Measurements from ENCODE around the gene CHRNA7. TPM values are rescaled to one million over a fixed set of nuclear protein-coding genes. Genes with fewer than 3 reads are reported as not detected.

Gene CHRNA7
- total RNA-seq, 6 experiments from 2014 or later, result 0.35 to 0.39 TPM; not detected in 4

GRCh38 chr15:32053719-32054118, 23.4 kb downstream of the CHRNA7 start:
- TF ChIP-seq CTCF (IDR thresholded peaks at IDR 0.05) (no peak), POLR2A (IDR thresholded peaks at IDR 0.05) (no peak)
- DNase-seq (no peak), ATAC-seq (no peak)
- Histone ChIP-seq H3K36me3 (no peaks in the 10 kb centered on the region), H3K4me1 (no peaks in the 10 kb centered on the region), H3K4me3 (no peak overlapping the region), H3K27me3 (no peaks in the 10 kb centered on the region), H3K9me3 (no peaks in the 10 kb centered on the region), H3K27ac (no peak overlapping the region)
- intact Hi-C loops (cut with DNase I), result no loop called here
- 26% methylated on average over 5 of the region's 5 CpGs for WGBS (ENCODE audit: insufficient coverage, low coverage, low lambda C conversion rate, missing lambda C conversion rate)

- ATAC-seq, result no peak
Measured at GRCh38 chr15:32057876-32058425, 27.6 kb downstream of the CHRNA7 start.

GRCh38 chr15:32060706-32061105, 30.4 kb downstream of the CHRNA7 start:
- WGBS (ENCODE audit: insufficient coverage, low coverage, low lambda C conversion rate, missing lambda C conversion rate), result 61% methylated on average over 4 of the region's 7 CpGs
- TF ChIP-seq CTCF (IDR thresholded peaks at IDR 0.05) (no peak), POLR2A (IDR thresholded peaks at IDR 0.05) (no peak)
- DNase-seq (no peak), ATAC-seq (no peak)
- no peaks in the 10 kb centered on the region for H3K9me3 ChIP-seq
- H3K4me1 ChIP-seq, result no peaks in the 10 kb centered on the region
- no peaks in the 10 kb centered on the region for H3K36me3 ChIP-seq
- no peak overlapping the region for H3K4me3 ChIP-seq
- H3K27ac ChIP-seq, result no peak overlapping the region
- intact Hi-C loops (cut with DNase I), result no loop called here
- H3K27me3 ChIP-seq, result no peaks in the 10 kb centered on the region

More at GRCh38 chr15:32057876-32058425, 27.6 kb downstream of the CHRNA7 start:
- Histone ChIP-seq H3K4me1 (no peaks in the 10 kb centered on the region), H3K9me3 (no peaks in the 10 kb centered on the region), H3K36me3 (no peaks in the 10 kb centered on the region), H3K27me3 (no peaks in the 10 kb centered on the region), H3K4me3 (no peak overlapping the region), H3K27ac (no peak overlapping the region)
- intact Hi-C loops (cut with DNase I), result no loop called here
- DNase-seq, result no peak
- TF ChIP-seq POLR2A (IDR thresholded peaks at IDR 0.05) (no peak), CTCF (IDR thresholded peaks at IDR 0.05) (no peak)
- WGBS (ENCODE audit: insufficient coverage, low coverage, low lambda C conversion rate, missing lambda C conversion rate), result 48% methylated on average over 4 of the region's 4 CpGs

- intact Hi-C loops (cut with DNase I), result no loop called here
- H3K4me1 ChIP-seq, result no peaks in the 10 kb centered on the region
- ATAC-seq, result no peak
- no peak for DNase-seq
- H3K4me3 ChIP-seq, result no peak overlapping the region
- no peaks in the 10 kb centered on the region for H3K27me3 ChIP-seq
- H3K27ac ChIP-seq, result no peak overlapping the region
- TF ChIP-seq POLR2A (IDR thresholded peaks at IDR 0.05) (no peak), CTCF (IDR thresholded peaks at IDR 0.05) (no peak)
- 50% methylated on average over 1 of the region's 1 CpG for WGBS (ENCODE audit: insufficient coverage, low coverage, low lambda C conversion rate, missing lambda C conversion rate)
- no peaks in the 10 kb centered on the region for H3K9me3 ChIP-seq
- H3K36me3 ChIP-seq, result no peaks in the 10 kb centered on the region
Measured at GRCh38 chr15:32067115-32067514, 36.8 kb downstream of the CHRNA7 start.

GRCh38 chr15:32089851-32090359, 59.6 kb downstream of the CHRNA7 start:
- H3K27ac ChIP-seq, result no peak overlapping the region
- intact Hi-C loops (cut with DNase I), result no loop called here
- no peak overlapping the region for H3K4me3 ChIP-seq
- H3K27me3 ChIP-seq, result no peaks in the 10 kb centered on the region
- TF ChIP-seq POLR2A (IDR thresholded peaks at IDR 0.05) (no peak), CTCF (IDR thresholded peaks at IDR 0.05) (no peak)
- no peaks in the 10 kb centered on the region for H3K9me3 ChIP-seq
- no peaks in the 10 kb centered on the region for H3K4me1 ChIP-seq
- DNase-seq (no peak), ATAC-seq (no peak)
- no peaks in the 10 kb centered on the region for H3K36me3 ChIP-seq

All from right lobe of liver (tissue), 6 donors.